ENCODE measurements around the gene TTF2.

TTF2 gene

GRCh38 chr1:117047271-117047670 lies 12.9 kb upstream of the TTF2 start:
- DNase-seq: no peak

GRCh38 chr1:117049857-117050256 lies 10.3 kb upstream of the TTF2 start:
- no peak for DNase-seq

GRCh38 chr1:117051224-117052064 lies 8.7 kb upstream of the TTF2 start:
- DNase-seq: no peak

- DNase-seq: no peak
These were observed 6.1 kb upstream of the TTF2 start for GRCh38 chr1:117054068-117054467.

- DNase-seq: no peak
These were observed 1.3 kb upstream of the TTF2 start for GRCh38 chr1:117058810-117059209.

GRCh38 chr1:117059334-117059677 lies 820 bp upstream of the TTF2 start:
- peak; percentile 73 for DNase-seq

- DNase-seq: peak in 1 of 2 experiments; percentile 47
These were observed 553 bp downstream of the TTF2 start for GRCh38 chr1:117060441-117061317.

- DNase-seq: no peak
These were observed 1.9 kb downstream of the TTF2 start for GRCh38 chr1:117061986-117062415.

- no peak for DNase-seq
These were observed 6.2 kb downstream of the TTF2 start for GRCh38 chr1:117066367-117066766.

GRCh38 chr1:117067533-117068370 lies 7.6 kb downstream of the TTF2 start:
- DNase-seq: peak in 1 of 2 experiments; percentile 76

- no peak for DNase-seq
These were observed 8.5 kb downstream of the TTF2 start for GRCh38 chr1:117068580-117068979.

GRCh38 chr1:117069220-117069844 lies 9.2 kb downstream of the TTF2 start:
- DNase-seq: no peak

- no peak for DNase-seq
These were observed 10.0 kb downstream of the TTF2 start for GRCh38 chr1:117070124-117070523.

GRCh38 chr1:117076648-117077047 lies 16.5 kb downstream of the TTF2 start:
- DNase-seq: no peak

GRCh38 chr1:117077267-117077666 lies 17.1 kb downstream of the TTF2 start:
- no peak for DNase-seq

- no peak for DNase-seq
These were observed 19.6 kb downstream of the TTF2 start for GRCh38 chr1:117079737-117080136.

GRCh38 chr1:117084231-117084630 lies 24.1 kb downstream of the TTF2 start:
- no peak for DNase-seq

- no peak for DNase-seq
These were observed 27.6 kb downstream of the TTF2 start for GRCh38 chr1:117087686-117088085.

- DNase-seq: no peak
These were observed 29.9 kb downstream of the TTF2 start for GRCh38 chr1:117089996-117090395.

- no peak for DNase-seq
These were observed 32.5 kb downstream of the TTF2 start for GRCh38 chr1:117092594-117092993.

- peak; percentile 25 to 57 for DNase-seq
These were observed 33.0 kb downstream of the TTF2 start for GRCh38 chr1:117093091-117093534.

- no peak for DNase-seq
These were observed 33.9 kb downstream of the TTF2 start for GRCh38 chr1:117093870-117094621.

Measured in NCI-H446 (cell line).